NCI-H345 treated with DMSO at 0.1 percent for 48 hours (cell line): ENCODE data around the gene AFMID.

ENCODE experiments used
- DNase-seq: peaks from one replicate; lab custom pipeline; 2025; ENCODE audit not compliant: unreplicated experiment; lab: John Stamatoyannopoulos, UW

The AFMID gene

DNA sequence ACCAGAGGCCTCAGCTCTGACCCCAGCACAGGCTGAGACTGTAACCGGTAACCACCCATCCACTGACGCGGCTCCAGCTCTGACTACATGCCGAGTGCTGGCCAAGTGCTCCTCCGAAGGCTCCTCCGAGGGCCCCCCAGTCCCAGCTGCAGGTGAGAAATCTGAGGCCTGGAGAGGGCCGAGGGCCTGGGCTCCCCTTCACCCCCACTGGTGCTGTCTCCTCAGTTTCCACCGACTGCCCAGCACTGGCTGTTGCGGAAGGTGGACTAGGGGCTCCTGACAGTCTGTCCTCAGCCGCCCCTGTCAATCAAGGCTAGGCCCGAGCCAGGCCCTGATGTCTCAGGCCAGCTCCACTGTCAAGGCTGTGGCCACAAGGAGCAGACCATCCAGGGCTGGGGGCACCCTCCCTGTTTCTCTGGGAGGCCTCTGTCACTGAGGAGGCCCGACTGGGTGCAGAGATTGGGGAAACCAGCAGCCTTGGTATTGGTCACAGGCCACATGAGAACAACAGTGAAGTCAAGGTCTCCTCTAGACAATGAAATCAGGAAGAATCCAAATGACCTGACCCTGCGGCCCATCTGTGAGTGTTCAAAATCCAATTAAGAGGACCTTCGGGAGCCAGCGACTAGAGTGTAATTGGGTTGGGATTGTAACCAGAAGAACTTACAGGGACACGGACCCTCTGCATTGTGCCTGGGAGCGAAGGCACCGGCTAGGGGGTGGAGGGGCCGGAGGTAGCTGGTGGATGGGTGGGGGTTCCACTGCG is 49.4 kb downstream of the AFMID start:
- DNase-seq = no peak

DNA sequence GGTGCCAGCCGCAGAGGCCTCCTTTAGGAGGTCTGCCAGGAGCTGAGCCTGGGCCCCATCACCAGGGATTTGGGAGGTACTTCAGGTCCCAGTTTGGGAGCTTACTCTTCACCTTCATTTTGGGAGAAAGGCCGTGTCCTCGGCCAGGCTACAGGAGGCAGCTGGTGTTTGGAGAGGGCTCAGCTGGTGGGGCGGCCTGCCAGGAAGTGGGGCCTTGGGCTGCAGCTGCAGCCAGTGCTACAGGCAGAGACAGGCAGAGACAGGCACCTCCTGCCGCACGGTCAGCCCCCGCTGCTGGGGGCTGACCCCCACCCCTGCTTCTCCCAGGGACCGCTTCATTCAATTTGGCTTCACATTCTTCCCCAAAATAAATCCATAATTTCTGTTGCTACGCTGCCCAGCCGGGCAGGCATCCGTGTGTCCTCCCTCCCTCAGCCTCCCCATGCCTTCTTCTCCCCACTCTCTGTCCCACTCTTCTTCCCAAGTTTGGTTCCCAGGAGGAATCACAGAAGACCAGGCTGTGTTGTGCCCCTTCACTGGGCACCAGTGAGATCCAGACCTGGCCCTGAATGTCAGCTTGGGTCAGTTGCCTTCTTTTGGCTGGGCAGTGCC is 50.3 kb downstream of the AFMID start:
- DNase-seq = no peak

DNA sequence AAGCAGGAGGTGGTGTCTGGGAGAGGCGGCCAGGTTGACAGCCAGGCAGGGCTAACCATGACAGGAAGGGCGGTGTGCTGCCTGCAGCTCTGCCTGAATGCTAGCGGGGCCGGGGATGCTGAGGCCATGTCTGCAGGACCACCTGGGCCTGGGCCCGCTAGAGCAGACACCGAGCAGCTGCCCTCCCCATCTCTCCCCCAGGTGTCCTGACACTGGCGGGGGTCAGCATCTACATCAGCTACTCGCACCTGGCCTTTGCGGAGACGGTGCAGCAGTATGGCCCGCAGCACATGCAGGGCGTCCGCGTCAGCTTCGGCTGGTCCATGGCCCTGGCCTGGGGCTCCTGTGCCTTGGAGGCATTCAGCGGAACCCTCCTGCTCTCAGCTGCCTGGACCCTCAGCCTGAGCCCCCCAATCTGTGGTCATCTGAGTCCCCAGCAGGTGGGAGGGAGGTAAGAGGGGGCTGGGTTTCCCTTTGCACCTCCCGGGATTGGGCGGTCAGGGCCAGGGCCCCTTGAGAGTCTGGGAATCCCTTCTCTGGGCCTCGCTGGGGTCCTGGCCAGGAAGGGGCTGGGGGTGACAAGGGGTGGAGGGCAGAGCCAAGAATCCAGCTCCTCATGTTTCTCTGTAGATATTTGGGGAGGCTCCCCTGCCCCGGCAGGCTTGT is 51.8 kb downstream of the AFMID start:
- no peak for DNase-seq

DNA sequence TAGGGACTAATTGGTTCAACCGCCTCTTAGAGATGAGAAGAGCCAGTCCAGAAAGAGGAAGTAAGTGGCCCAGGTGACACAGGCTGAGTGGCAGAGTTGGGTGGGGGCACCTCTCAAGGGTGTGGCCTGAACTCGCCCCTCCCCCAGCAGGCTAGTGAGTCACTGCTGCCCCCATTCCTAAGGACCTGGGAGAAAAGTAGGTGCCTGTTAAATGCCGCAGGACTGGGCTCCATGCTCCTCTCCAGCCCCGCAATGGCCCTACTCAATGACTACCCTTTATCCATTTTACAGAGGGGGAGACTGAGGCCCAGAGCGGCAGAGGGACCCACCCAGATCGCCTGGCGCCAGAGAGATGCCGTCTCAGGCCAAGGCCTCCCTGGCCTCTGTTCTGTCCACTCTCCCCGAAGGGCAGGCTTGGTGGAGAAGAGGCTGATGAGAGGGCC is 52.3 kb downstream of the AFMID start:
- no peak for DNase-seq

DNA sequence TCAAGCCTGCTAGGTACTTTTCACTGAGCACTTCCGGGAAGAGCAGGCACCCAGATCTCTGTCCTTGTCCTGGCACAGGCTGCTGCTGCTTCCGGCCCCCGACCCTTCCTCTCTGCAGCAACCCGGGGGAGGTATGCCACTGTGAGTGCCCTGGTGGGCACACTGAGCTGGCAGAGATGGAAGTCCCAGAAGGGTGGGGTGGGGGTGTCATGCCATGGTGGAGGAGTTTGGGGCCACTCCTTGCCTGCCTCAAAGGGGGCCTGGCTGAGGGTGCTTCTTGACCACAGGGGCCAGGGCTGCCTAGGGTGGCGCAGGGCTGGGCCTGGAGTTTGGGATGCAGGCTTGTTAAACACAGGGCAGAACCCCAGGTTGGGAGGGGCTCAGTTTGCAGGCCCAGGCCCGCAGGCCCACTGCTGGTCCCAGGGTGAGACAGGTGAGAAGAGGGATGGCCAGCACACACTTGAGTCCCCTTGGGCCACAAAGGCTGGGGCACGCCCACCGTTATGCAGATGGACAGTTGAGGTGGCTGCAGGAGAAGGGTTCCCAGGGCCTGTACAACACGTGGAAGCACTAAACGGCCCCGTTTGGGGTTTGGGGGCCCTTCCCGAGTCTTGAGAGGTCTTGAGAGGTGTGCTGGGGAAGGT is 53.0 kb downstream of the AFMID start:
- DNase-seq = no peak

DNA sequence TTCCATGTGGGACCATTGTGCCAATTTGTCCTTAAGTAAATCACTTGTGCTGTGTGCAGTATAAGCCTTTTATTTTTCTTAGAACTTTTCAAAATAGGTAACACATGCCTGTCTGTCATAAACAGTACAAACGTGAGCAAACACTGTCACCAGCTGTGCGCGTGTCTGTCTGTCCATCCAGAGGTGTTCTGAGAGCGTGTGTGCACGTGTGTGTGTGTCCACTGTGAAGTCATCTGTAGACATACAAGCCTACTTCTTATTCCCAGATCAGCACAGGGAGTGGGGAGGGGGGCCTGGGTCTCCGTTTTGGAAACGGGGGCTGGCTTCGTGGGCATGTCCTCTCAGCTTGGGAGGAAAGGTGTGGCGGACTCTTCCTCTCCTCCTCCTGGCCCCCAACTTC is 53.7 kb downstream of the AFMID start:
- DNase-seq = no peak

DNA sequence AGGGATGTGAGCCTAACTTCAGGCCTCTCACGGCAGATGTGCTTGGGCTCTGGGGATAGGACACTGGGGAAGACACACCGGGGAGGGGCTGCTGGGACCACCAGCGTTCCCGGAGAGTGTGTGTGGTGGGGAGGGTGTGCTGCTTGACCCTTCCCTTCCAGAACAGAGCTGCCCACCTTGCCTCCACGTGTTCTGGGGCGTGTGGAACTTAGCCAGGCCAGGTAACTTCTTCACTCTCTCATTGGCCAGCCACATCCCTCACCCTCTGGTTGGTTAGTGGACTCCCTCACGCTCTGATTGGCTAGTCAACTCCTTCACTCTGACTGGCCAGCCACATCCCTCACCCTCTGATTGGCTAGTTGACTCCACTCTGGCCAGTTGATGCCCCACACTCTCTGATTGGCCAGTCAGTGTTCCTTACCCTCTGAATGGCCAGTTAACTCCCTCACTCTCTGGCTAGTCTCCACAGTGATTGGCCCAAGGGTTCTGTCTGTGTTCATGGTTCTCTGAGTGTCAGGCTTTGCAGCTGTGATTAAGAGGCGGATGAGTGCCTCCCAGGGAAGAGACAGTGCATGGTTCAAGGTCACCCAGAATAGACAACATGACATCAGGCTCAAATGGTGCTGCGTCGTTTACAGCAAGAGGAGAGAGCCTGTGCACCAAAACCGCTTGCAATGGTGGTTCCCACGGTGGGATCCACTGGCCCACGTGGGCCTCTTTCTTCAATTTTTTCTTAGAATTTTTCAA is 54.3 kb downstream of the AFMID start:
- DNase-seq = no peak

DNA sequence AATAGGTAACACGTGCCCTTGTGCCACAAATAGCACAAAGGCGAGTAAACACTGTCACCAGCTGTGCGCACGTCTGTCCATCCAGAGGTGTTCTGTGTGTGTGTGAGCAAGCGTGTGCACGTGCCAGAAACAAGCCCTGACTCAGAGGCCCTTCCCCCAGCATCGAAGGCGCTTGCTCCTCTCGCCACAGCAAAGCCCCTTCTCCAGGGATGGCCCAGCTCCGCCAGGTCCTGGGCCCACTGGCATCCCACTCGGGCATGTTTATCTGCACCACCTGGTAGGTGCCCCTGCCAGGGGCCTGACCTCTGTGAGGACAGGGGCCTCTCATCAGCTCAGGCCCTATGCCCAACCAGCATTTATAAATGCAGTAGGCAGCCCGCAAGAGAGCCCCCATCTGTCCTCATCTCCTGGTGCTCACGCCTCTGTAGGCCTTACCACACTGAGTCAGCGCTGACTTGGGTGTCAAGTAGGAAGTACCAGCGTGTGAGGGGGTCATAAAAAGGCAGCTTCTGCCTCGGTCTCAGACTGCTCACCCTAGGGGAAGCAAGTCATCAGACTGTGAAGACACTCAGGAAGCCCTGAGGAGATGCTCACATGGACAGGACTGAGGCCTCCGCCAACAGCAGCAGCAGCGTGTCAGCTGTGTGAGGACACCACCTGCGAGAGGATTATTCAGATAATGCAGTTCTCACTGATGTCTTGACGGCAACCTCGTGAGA is 55.0 kb downstream of the AFMID start:
- DNase-seq = no peak

DNA sequence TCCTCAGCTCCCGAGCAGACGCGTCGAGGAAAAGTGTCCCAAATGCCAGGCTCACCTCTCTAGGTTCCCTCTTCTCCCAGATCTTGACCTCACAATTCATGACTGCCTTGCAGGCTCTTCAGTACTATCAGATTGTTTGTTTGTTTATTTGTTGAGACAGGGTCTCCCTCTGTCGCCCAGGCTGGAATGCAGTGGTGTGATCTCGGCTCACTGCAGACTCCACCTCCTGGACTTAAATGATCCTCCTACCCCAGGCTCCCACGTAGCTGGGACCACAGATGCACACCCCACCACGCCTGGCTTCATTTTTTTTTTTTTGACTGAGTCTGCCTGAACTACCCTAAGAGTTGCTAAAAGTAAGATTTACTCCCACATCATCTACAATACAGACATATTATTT is 60.1 kb downstream of the AFMID start:
- DNase-seq = no peak

DNA sequence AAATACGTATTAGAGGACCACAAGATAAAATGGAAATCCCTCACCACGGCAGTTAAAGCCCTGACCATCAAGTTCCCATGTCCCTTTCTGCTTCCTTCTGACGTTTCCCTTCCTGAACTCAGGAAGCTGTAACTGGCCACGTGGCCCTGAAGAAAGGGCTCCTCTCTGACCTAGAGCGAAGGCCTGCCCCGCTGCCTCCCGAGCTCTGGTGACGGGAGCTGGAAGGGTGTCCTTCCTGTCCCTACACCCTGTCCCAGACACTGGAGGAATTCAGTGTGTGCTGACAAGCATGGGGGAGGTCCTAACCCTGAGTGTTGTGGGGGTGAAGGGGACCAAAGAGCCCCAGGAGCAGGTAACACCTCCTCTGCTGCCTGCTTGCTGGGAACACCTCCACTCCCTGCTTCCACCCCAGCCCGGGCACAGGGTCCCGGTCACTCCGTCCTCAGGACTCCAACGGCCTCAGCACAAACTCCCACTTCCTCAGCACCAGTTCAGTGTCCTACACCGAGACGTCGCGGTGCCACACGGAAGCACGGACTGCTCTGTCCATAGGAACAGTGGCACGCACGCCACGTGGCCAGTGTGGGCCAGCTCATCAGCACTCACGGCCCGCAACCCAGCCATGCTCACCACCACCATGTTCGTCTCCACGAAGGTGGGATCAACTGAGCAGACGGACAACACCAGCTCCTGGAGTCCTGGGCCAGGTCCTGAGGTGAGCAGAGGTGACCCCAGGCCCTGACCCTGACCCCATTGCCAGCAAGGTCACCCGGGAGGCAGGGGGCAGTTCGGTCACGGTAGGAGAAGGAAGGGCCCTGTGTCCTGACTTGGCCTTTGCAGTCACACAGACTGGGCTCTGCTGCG is 61.1 kb downstream of the AFMID start:
- no peak for DNase-seq

DNA sequence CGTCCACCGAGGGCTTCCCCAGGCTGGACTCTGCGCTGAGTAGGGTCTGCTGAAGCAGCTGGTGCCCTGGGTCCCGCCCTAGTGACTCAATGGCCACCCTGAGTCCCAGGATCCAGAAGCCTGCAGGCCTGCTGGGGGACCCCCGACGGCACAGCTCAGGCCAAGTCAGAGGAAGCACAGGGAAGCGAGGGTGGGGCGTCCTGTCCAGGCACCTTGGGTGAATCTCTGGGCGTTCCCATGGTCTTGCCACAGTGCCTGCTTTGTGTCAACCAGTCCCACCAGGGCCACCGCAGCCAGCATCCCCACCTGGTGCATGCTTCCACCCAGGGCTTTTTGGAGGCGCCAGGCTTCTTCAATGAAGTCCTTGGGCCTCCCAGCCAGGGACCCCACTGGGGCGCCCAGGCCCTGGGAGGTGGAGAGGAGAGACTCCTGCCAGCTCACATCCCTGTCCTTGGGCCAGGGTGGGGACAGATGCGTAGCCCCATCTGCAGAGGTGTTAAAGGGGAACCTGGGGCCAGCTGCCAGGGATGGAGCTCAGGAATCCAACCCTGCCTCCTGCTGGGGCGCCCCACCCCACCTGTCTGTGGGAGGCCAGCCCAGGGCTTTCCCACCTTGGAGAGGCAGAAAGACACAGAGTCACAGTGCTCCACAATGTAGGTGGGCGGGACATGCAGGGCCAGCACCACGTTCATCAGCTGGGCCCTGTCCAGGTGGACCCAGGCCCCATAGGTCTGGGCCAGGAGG is 62.1 kb downstream of the AFMID start:
- no peak for DNase-seq

DNA sequence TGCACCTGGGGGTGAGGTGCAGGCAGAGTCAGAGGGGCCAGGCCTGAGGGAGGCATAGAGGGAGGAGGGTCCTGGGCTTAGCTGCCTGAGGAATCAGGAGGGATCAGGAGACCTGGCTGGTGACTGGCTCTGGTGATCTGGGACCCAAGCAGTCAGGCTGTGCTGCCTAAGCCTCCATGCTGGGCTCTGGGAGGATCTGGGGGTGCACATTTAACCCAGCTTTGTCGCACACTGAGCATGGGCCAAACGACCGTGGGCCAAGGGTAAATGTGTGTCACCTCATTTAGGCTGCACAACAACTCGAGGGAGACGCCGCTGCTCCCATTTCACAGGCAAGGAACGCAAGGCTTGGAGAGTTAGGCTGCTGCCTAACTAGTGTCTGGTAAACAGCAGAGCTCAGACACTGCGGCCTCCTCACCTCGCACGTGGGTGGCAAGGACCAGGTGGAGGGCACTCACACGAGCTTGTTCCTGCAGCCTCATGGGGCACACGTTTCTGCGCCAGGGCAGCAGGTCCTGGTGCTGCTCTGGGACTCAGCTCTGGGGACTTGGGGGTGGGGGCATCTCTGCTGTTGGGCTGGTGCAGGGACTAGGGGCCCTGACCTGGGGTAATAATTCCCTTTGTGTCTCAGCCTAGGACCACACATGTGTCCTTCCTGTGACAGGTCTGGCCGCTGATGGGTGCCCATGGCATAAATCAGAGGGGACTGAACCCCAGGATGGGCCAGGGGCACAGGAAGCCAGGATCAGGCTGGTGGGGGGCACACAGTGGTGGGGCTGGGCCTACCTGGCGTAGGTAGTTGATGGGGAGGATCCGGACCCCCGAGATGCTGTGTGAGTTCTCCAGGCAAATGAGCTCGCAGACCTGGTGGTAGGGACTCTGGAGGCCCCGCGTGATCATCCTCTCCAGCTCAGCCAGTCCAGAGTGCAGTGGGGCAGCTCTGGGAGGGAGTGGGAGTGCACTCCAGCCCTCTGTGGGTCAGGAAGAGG is 63.0 kb downstream of the AFMID start:
- no peak for DNase-seq

DNA sequence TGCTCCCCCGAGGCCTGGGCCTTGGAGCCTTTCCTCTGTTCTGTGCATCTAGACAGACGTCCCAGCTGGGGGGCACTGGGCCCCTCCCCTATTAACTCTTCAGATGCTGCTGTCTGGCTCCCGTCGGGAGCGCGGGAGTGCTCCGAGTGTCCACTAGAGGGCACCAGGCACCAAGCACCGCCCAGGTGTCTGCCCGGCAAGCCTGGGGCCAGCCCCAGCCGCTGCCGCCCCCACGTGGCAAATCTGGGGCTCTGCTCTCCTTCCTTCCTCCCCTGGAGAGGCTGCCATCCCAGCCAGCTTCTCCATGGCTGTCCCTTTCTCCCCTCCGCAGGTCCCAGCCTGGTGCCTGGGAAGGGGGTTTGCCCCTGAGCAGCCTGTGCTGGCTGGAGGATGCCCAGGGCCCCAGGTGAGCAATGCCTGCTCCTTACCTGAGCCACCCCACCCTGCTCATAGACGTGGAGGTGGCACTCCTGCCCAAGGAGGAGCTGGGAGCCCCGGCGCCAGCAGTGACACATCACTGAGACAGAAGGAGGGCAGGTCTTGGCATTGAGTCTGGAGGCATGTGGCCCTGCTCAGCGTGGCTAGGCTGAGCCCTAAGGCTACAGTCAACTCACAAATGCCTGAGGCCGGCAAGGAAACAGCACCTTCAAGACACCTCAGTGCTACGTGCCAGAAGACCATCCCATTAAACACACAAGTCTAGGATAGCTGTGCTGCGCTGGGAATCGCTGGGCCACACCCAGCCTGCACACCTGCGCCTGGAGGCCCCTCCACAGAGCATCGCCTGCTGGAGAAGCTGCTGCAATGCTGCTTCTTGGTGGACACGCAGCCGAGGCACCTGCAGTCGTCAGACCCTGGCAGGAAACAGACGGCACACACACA is 64.0 kb downstream of the AFMID start:
- DNase-seq = peak; percentile 94

DNA sequence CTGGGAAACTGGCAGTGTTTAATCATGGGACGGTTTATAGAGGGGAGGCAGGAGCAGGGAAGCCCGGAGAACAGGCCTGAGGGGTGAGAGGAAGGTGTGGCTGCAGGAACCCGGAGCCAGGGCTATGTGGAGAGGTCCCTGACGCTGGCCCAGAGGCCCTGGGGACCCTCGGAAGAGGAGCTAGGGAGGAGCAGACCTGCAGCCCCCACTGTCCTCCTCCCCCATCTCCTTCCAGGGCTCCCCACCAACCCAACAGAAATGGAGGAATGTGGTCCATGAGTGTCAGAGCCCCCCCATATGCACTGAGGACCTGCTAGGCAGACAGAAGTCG is 64.6 kb downstream of the AFMID start:
- DNase-seq = no peak

DNA sequence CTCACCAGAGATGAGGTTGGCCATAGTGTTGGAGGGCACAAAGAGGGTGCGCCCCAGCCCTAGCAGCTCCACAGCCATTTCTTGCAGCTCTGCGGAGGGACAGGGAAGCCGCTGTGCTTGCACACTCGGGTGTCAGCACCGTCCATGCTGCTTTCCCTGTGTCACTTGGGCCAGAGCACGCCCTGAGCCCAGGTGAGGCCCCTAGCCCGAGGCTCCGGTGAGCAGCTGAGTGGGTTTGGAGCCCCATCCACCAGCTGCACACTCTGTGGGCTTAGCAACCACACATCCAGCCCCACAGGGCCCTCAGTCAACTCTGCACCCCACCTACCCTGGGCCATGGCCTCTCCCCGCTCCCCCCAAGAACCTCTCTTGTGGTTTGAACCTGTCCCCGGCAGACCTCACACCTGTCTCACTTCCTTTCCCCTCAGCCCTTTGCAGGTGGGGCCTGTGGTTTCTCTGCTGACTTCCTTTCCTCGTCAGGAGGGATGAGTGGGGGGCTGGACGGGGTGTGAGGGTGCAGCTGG is 65.0 kb downstream of the AFMID start:
- no peak for DNase-seq
